OCI-LY7 (cell line): ENCODE measurements around the gene AVPR2.

ENCODE experiments used
- CTCF ChIP-seq: fragments of 200-600 bp; sonication (generic); conservative IDR thresholded peaks from 2 replicates; pipeline ENCODE4 v1.5.1; 2014; ENCODE audit warnings: mild to moderate bottlenecking, antibody characterized with exemption, low read length, moderate library complexity, mixed read lengths
- EZH2phosphoT487 ChIP-seq: fragments of 200-600 bp; sonication (generic); IDR thresholded peaks from 2 replicates; pipeline ENCODE4 v1.6.1; 2018; ENCODE audit warnings: low read depth, borderline replicate concordance, mild to moderate bottlenecking, mixed run types, antibody characterized with exemption, low read length, moderate library complexity, mixed read lengths

GRCh38 chrX:153885968-153886903, 18.2 kb upstream of the AVPR2 start, which contains the start of gene L1CAM:
- no peak for TF ChIP-seq CTCF
- no peak for TF ChIP-seq EZH2phosphoT487
